ENCODE measurements around the gene MIEF2. TPM values are rescaled to one million over a fixed set of nuclear protein-coding genes. Genes with fewer than 3 reads are reported as not detected.
A peak's percentile ranks its signal among the peaks of the same experiment; 100 is the strongest.
"Not testable (repeated sequence)": the region's sequence is repeated elsewhere in the genome, so short reads cannot be mapped to it uniquely, and the experiment has no call there.

The MIEF2 gene
- total RNA-seq (10 to 100 TPM; 15.5 to 18.5 TPM), polyA plus RNA-seq (ENCODE audit: insufficient read length in 2 of 2) (10 to 100 TPM; 19.7 to 24.1 TPM)
- long read RNA-seq, donor 1, transcript MIEF2-201 (4 exons, 3,364 nt) = major isoform, 7 of 9 reads
- long read RNA-seq, donor 1, partial matches to known transcripts = 0 of 9 reads
- long read RNA-seq, donor 1, other reads (novel, unspliced or antisense) = 0 of 9 reads
- long read RNA-seq, donor 2, partial matches to known transcripts = 0 of 2 reads
- long read RNA-seq, donor 2, other reads (novel, unspliced or antisense) = 0 of 2 reads
- long read RNA-seq, donor 3, partial matches to known transcripts = 0 of 4 reads
- long read RNA-seq, donor 3, other reads (novel, unspliced or antisense) = 0 of 4 reads
- long read RNA-seq, donor 4, partial matches to known transcripts = 0 of 4 reads
- long read RNA-seq, donor 4, other reads (novel, unspliced or antisense) = 0 of 4 reads

GRCh38 chr17:18260332-18261145 lies at the start of gene MIEF2:
TSS of gene MIEF2 (plus strand) at chr17:18260662. CDS start at chr17:18262721, 2,059 bp downstream.
- Histone ChIP-seq H3K27me3 (ENCODE audit: control insufficient read depth, insufficient read depth, low read length) (no peaks in the 10 kb centered on the region), H3K4me3 (ENCODE audit: low read depth, low read length) (peak within 1 kb of the TSS; percentile 88), H3K4me1 (ENCODE audit: control insufficient read depth, insufficient read depth, low read length) (peaks cover 49% of the 10 kb centered on the region), H3K9me3 (ENCODE audit: control insufficient read depth, insufficient read depth, low read length) (no peaks in the 10 kb centered on the region), H3K36me3 (ENCODE audit: control insufficient read depth, insufficient read depth, low read length) (peaks cover 53% of the 10 kb centered on the region), H3K27ac (ENCODE audit: low read depth, low read length) (peak within 1 kb of the TSS; percentile 79)
- under 1% methylated on average over 72 of the region's 72 CpGs for WGBS (ENCODE audit: insufficient coverage)
- DNase-seq (ENCODE audit: low read depth in 4 of 6, low spot score in 6 of 6) = peak; percentile 76 to 99 (median 90)

DNA sequence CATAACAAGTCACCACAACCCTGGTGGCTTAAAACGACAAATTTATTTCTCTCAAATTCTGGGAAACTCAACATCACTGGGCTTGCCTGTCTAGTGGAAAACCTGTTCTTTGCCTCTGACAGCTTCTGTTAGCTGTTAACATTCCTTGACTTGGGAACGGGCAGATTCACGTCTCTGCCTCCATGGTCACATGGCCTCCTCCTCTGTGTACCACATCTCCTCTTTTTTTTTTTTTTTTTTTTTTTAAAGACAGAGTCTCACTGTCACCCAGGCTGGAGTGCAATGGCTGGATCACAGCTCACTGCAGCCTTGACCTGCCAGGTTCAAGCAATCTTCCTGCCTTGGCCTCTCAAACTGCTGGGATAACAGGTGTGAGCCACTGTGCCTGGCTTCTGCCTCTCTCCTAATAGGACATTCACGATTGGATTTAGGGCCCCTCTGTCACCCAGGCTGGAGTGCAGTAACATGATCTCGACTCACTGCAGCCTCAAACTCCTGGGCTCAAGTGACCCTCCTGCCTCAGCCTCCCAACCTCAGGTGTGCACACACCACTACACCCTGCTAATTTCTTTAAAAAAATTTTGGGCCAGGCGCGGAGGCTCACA lies 46.7 kb upstream of the MIEF2 start:
- no peak overlapping the region for H3K27ac ChIP-seq (ENCODE audit: low read depth, low read length)
- WGBS (ENCODE audit: insufficient coverage) = 55% methylated on average over 5 of the region's 7 CpGs

DNA sequence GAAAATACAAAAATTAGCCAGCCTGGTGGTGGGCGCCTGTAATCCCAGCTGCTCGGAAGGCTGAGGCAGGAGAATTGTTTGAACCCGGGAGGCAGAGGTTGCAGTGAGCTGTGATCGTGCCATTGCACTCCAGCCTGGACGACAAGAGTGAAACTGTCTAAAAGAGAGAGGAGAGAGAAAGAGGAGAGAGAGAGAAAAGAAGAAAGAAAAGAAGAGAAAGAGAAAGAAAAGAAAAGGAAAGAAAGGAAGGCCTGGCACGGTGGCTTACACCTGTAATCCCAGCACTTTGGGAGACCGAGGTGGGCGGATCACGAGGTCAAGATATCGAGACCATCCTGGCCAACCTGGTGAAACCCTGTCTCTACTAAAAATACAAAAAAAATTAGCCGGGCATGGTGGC lies 43.6 kb upstream of the MIEF2 start:
- H3K36me3 ChIP-seq (ENCODE audit: control insufficient read depth, insufficient read depth, low read length); H3K27ac ChIP-seq (ENCODE audit: low read depth, low read length); H3K4me1 ChIP-seq (ENCODE audit: control insufficient read depth, insufficient read depth, low read length); H3K27me3 ChIP-seq (ENCODE audit: control insufficient read depth, insufficient read depth, low read length); H3K9me3 ChIP-seq (ENCODE audit: control insufficient read depth, insufficient read depth, low read length); DNase-seq (ENCODE audit: low read depth in 4 of 6, low spot score in 6 of 6); H3K4me3 ChIP-seq (ENCODE audit: low read depth, low read length): not testable (repeated sequence)
- 82% methylated on average over 10 of the region's 11 CpGs for WGBS (ENCODE audit: insufficient coverage)

More for the DNA sequence above, 46.7 kb upstream of the MIEF2 start:
- H3K36me3 ChIP-seq (ENCODE audit: control insufficient read depth, insufficient read depth, low read length) = peaks cover 28% of the 10 kb centered on the region
- H3K27me3 ChIP-seq (ENCODE audit: control insufficient read depth, insufficient read depth, low read length) = no peaks in the 10 kb centered on the region
- H3K4me1 ChIP-seq (ENCODE audit: control insufficient read depth, insufficient read depth, low read length) = no peaks in the 10 kb centered on the region
- DNase-seq (ENCODE audit: low read depth in 4 of 6, low spot score in 6 of 6) = no peak
- H3K4me3 ChIP-seq (ENCODE audit: low read depth, low read length) = no peak overlapping the region
- H3K9me3 ChIP-seq (ENCODE audit: control insufficient read depth, insufficient read depth, low read length) = no peaks in the 10 kb centered on the region

- no peak overlapping the region for H3K27ac ChIP-seq (ENCODE audit: low read depth, low read length)
- no peaks in the 10 kb centered on the region for H3K36me3 ChIP-seq (ENCODE audit: control insufficient read depth, insufficient read depth, low read length)
- DNase-seq (ENCODE audit: low read depth in 4 of 6, low spot score in 6 of 6) = peak in 3 of 6 donors; percentile 65 to 85 (median 83)
- WGBS (ENCODE audit: insufficient coverage) = 12% methylated on average over 5 of the region's 6 CpGs
- peaks cover 3% of the 10 kb centered on the region for H3K4me1 ChIP-seq (ENCODE audit: control insufficient read depth, insufficient read depth, low read length)
- no peaks in the 10 kb centered on the region for H3K27me3 ChIP-seq (ENCODE audit: control insufficient read depth, insufficient read depth, low read length)
- H3K4me3 ChIP-seq (ENCODE audit: low read depth, low read length) = no peak overlapping the region
- H3K9me3 ChIP-seq (ENCODE audit: control insufficient read depth, insufficient read depth, low read length) = no peaks in the 10 kb centered on the region
Measured at GRCh38 chr17:18217412-18218015, 42.9 kb upstream of the MIEF2 start.

DNA sequence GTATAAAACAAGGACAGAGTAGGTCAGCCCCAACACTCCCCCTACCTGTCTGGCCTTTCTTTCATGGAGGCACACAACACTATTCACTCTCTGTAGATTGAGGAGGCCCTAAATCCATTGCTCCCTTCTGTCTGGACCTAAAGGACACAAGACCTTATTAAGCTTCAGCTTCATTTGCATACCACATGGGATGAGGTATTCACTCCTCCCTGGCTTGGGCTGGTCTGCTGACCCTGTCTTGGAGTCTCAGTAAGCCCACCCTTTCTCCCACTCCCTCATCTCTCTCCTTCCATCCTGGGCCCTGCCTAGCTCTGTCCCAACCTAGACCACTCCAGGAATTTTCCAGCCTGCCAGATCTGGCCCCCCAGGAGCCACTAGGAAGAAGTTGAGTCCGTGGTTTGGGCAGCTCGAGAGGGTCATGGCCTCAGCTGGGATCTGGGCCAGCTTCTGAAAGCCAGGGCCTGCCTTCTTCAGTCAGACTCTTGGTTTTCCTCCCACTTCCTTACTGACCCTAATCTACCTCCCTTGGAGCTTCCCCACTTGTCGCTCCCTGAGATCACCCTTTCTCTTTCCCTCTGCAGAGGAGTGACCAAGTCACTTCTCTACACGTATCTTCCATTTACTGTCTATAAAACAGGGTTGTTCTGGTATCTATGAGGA lies 41.6 kb upstream of the MIEF2 start:
- H3K27me3 ChIP-seq (ENCODE audit: control insufficient read depth, insufficient read depth, low read length) = no peaks in the 10 kb centered on the region
- H3K4me3 ChIP-seq (ENCODE audit: low read depth, low read length) = no peak overlapping the region
- peak overlapping the region; percentile 11 for H3K27ac ChIP-seq (ENCODE audit: low read depth, low read length)
- H3K4me1 ChIP-seq (ENCODE audit: control insufficient read depth, insufficient read depth, low read length) = peaks cover 3% of the 10 kb centered on the region
- DNase-seq (ENCODE audit: low read depth in 4 of 6, low spot score in 6 of 6) = peak in 1 of 6 donors; percentile 49
- H3K9me3 ChIP-seq (ENCODE audit: control insufficient read depth, insufficient read depth, low read length) = no peaks in the 10 kb centered on the region
- no peaks in the 10 kb centered on the region for H3K36me3 ChIP-seq (ENCODE audit: control insufficient read depth, insufficient read depth, low read length)
- WGBS (ENCODE audit: insufficient coverage) = 42% methylated on average over 2 of the region's 4 CpGs

DNA sequence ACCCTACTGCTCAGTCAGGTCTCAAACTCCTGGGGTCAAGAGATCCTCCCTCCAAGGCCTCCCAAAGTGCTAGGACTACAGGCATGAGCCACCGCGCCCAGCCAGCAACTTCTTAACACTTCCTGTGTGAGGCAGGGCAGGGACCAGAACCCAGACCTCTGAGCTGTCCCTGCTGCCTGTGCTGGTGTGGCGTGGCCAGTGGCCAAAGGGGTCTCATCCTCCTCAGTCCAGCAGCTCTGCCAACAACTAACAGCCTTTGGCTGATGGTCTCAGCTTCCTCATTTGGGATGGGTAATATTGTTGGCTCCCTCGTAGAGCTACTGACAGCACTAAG lies 36.4 kb upstream of the MIEF2 start:
- Histone ChIP-seq H3K4me3 (ENCODE audit: low read depth, low read length) (no peak overlapping the region), H3K27ac (ENCODE audit: low read depth, low read length) (peak overlapping the region; percentile 84), H3K9me3 (ENCODE audit: control insufficient read depth, insufficient read depth, low read length) (no peaks in the 10 kb centered on the region), H3K36me3 (ENCODE audit: control insufficient read depth, insufficient read depth, low read length) (peaks cover 11% of the 10 kb centered on the region), H3K27me3 (ENCODE audit: control insufficient read depth, insufficient read depth, low read length) (no peaks in the 10 kb centered on the region), H3K4me1 (ENCODE audit: control insufficient read depth, insufficient read depth, low read length) (peaks cover 46% of the 10 kb centered on the region)
- 100% methylated on average over 2 of the region's 4 CpGs for WGBS (ENCODE audit: insufficient coverage)
- no peak for DNase-seq (ENCODE audit: low read depth in 4 of 6, low spot score in 6 of 6)

- 22% methylated on average over 19 of the region's 23 CpGs for WGBS (ENCODE audit: insufficient coverage)
Measured at GRCh38 chr17:18224387-18225120, 35.9 kb upstream of the MIEF2 start.

DNA sequence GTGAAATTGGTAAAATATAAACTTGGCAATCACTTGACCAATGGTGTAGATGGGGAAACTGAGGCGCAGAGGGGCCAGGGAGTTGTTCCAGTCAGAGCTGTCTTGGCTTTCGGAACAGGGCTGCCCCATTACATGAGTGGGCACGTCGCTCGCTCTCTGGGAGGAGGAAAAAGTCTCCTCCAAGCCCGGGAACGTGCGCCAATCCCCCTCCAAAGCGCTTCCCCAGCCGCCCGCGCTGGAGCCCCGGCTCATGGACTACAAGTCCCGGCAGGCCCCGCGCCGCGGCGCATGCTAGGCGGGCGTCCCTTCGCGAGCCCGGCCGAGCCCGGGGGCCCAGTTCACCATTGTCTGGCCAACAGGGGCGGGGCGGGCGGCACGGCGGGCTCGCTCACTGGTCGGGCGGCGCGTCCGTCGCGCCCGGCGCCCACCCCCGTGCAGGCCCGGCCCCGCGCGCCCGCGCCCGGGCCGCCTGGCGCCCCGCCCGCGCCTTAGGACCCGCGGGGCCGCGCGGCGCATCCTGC lies 35.3 kb upstream of the MIEF2 start, which contains the start of gene LLGL1:
Gene LLGL1, plus strand, starts transcription at position 515 of the 521 bp plus-strand sequence. CDS start 48 bp downstream, outside the sequence.
- WGBS (ENCODE audit: insufficient coverage) = under 1% methylated on average over 60 of the region's 60 CpGs
- Histone ChIP-seq H3K9me3 (ENCODE audit: control insufficient read depth, insufficient read depth, low read length) (no peaks in the 10 kb centered on the region), H3K36me3 (ENCODE audit: control insufficient read depth, insufficient read depth, low read length) (peaks cover 19% of the 10 kb centered on the region), H3K27ac (ENCODE audit: low read depth, low read length) (peak within 1 kb of the TSS; percentile 84), H3K27me3 (ENCODE audit: control insufficient read depth, insufficient read depth, low read length) (no peaks in the 10 kb centered on the region), H3K4me1 (ENCODE audit: control insufficient read depth, insufficient read depth, low read length) (peaks cover 56% of the 10 kb centered on the region), H3K4me3 (ENCODE audit: low read depth, low read length) (peak within 1 kb of the TSS; percentile 75)
- peak; percentile 87 to 98 (median 92) for DNase-seq (ENCODE audit: low read depth in 4 of 6, low spot score in 6 of 6)

More at GRCh38 chr17:18224387-18225120, 35.9 kb upstream of the MIEF2 start:
- Histone ChIP-seq H3K27ac (ENCODE audit: low read depth, low read length) (peak overlapping the region; percentile 84), H3K4me3 (ENCODE audit: low read depth, low read length) (peak overlapping the region; percentile 57), H3K9me3 (ENCODE audit: control insufficient read depth, insufficient read depth, low read length) (no peaks in the 10 kb centered on the region), H3K4me1 (ENCODE audit: control insufficient read depth, insufficient read depth, low read length) (peaks cover 50% of the 10 kb centered on the region), H3K27me3 (ENCODE audit: control insufficient read depth, insufficient read depth, low read length) (no peaks in the 10 kb centered on the region), H3K36me3 (ENCODE audit: control insufficient read depth, insufficient read depth, low read length) (peaks cover 16% of the 10 kb centered on the region)
- DNase-seq (ENCODE audit: low read depth in 4 of 6, low spot score in 6 of 6) = peak in 1 of 6 donors; percentile 44

Data from spinal cord (tissue), 10 donors.